H1 (cell line): ENCODE measurements around the gene SLC31A2. TPM values are rescaled to one million over a fixed set of nuclear protein-coding genes. Genes with fewer than 3 reads are reported as not detected.

ENCODE experiments used
- CTCF ChIA-PET: fragments of 300-600 bp; sonication (Branson Sonifier 250); formaldehyde crosslinking; loops from one replicate; lab custom pipeline; 2021; ENCODE audit not compliant: partially characterized antibody; lab: Charles Lee
- POLR2A ChIA-PET: fragments of 300-600 bp; sonication (Branson Sonifier 250); formaldehyde crosslinking; loops from one replicate; lab custom pipeline; 2021; ENCODE audit warnings: inconsistent platforms; ENCODE audit not compliant: partially characterized antibody; lab: Charles Lee
- DNase-seq, 2 experiments: peaks; one replicate each; pipeline versions ENCODE4 v3.0.0 to v3.0.0-alpha.2; 2010 to 2022; ENCODE audit warnings: low spot score in 2 of 2, low read depth in 1 of 2, mixed read lengths in 1 of 2
- FAIRE-seq: peaks from 2 replicates; lab custom pipeline; 2011; peaks lifted over from hg19 to GRCh38; lab: Jason Lieb, UNC
- H2AFZ ChIP-seq: 2 replicates; pipeline ENCODE4 v1.8.1; 2012; ENCODE audit warnings: low read length, inconsistent platforms
- H2AK5ac ChIP-seq: 2 replicates; pipeline ENCODE4 v1.6.1; 2013; ENCODE audit warnings: low read depth, low read length
- H2BK120ac ChIP-seq: replicated peaks from 2 replicates; pipeline ENCODE3; 2013; ENCODE audit warnings: low read depth, low read length, inconsistent platforms
- H2BK12ac ChIP-seq: 2 replicates; pipeline ENCODE4 v1.6.1; 2013; ENCODE audit warnings: low read depth, low read length
- H2BK15ac ChIP-seq: 2 replicates; pipeline ENCODE4 v1.6.1; 2013; ENCODE audit warnings: low read length
- H2BK20ac ChIP-seq: 2 replicates; pipeline ENCODE4 v1.6.1; 2013; ENCODE audit warnings: low read length
- H2BK5ac ChIP-seq: 2 replicates; pipeline ENCODE4 v1.6.1; 2013; ENCODE audit warnings: low read depth, low read length
- H3K14ac ChIP-seq: 2 replicates; pipeline ENCODE4 v1.6.1; 2013; ENCODE audit warnings: inconsistent platforms; ENCODE audit not compliant: insufficient read length
- H3K18ac ChIP-seq: 2 replicates; pipeline ENCODE4 v1.6.1; 2013; ENCODE audit warnings: low read length; ENCODE audit errors: extremely low read depth
- H3K23ac ChIP-seq: 2 replicates; pipeline ENCODE4 v1.6.1; 2013; ENCODE audit warnings: inconsistent platforms; ENCODE audit not compliant: insufficient read length
- H3K23me2 ChIP-seq: 2 replicates; pipeline ENCODE4 v1.6.1; 2013; ENCODE audit warnings: low read depth, low read length
- H3K27ac ChIP-seq: 2 replicates; pipeline ENCODE4 v1.6.1; 2011; ENCODE audit warnings: low read depth, low read length, inconsistent platforms
- H3K27me3 ChIP-seq, 4 experiments: replicated peaks in 1 of 4; 1 replicate in 1 of 4; 2 replicates in 3 of 4; pipeline versions ENCODE4 v1.6.1 to v1.8.1; 2011 to 2013; ENCODE audit warnings: low read length in 3 of 4, mild to moderate bottlenecking in 3 of 4, inconsistent platforms in 2 of 4, mixed read lengths in 2 of 4, moderate library complexity in 1 of 4; ENCODE audit not compliant: control insufficient read depth in 3 of 4, insufficient read depth in 3 of 4; ENCODE audit errors: extremely low read depth in 1 of 4
- H3K36me3 ChIP-seq, 4 experiments: 2 replicates each; pipeline versions ENCODE4 v1.6.1 to v1.8.1; 2011 to 2013; ENCODE audit warnings: mild to moderate bottlenecking in 4 of 4, low read length in 3 of 4, moderate library complexity in 2 of 4, control low read depth in 1 of 4, inconsistent platforms in 1 of 4; ENCODE audit not compliant: insufficient read depth in 4 of 4, control insufficient read depth in 2 of 4
- H3K4ac ChIP-seq: replicated peaks from 2 replicates; pipeline ENCODE3; 2013; ENCODE audit warnings: low read length, low read depth, mixed read lengths, inconsistent platforms; ENCODE audit not compliant: insufficient read length
- H3K4me1 ChIP-seq, 4 experiments: replicated peaks in 1 of 4; 1 replicate in 1 of 4; 2 replicates in 3 of 4; pipeline versions ENCODE4 v1.6.1 to v1.8.1; 2011 to 2013; ENCODE audit warnings: low read length in 3 of 4, inconsistent platforms in 2 of 4, mixed read lengths in 1 of 4; ENCODE audit not compliant: insufficient read depth in 4 of 4, control insufficient read depth in 3 of 4
- H3K4me2 ChIP-seq, 2 experiments: 2 replicates each; pipeline versions ENCODE4 v1.6.1 to v1.8.1; 2011 to 2013; ENCODE audit warnings: low read depth in 2 of 2, low read length in 2 of 2, control low read depth in 1 of 2, inconsistent platforms in 1 of 2, mild to moderate bottlenecking in 1 of 2; ENCODE audit not compliant: insufficient read depth in 1 of 2
- H3K4me3 ChIP-seq, 4 experiments: fragments of 200-600, 300-600 bp in 1 of 4; sonication (generic), shearing (Covaris generic), sonication (Bioruptor Twin) in 1 of 4; 2 replicates each; pipeline versions ENCODE4 v1.5.1 to v1.8.1; 2011 to 2016; ENCODE audit warnings: low read length in 4 of 4, low read depth in 3 of 4, control low read depth in 2 of 4, inconsistent platforms in 2 of 4, mild to moderate bottlenecking in 2 of 4, mixed read lengths in 1 of 4, moderate library complexity in 1 of 4; ENCODE audit not compliant: insufficient read depth in 2 of 4; ENCODE audit errors: extremely low read depth in 1 of 4
- H3K56ac ChIP-seq: replicated peaks from 2 replicates; pipeline ENCODE3; 2013; ENCODE audit warnings: low read depth, mild to moderate bottlenecking, mixed read lengths, low read length, inconsistent platforms; ENCODE audit not compliant: insufficient read length
- H3K79me1 ChIP-seq: 2 replicates; pipeline ENCODE4 v1.6.1; 2013; ENCODE audit warnings: low read depth, low read length, control low read depth
- H3K79me2 ChIP-seq, 2 experiments: 2 replicates each; pipeline versions ENCODE4 v1.6.1 to v1.8.1; 2012 to 2013; ENCODE audit warnings: low read length in 2 of 2, mild to moderate bottlenecking in 2 of 2, inconsistent platforms in 1 of 2; ENCODE audit not compliant: insufficient read depth in 2 of 2, control insufficient read depth in 1 of 2
- H3K9ac ChIP-seq, 4 experiments: replicated peaks in 1 of 4; 1 replicate in 1 of 4; 2 replicates in 3 of 4; pipeline versions ENCODE4 v1.6.1 to v1.8.1; 2011 to 2013; ENCODE audit warnings: low read depth in 3 of 4, low read length in 3 of 4, control low read depth in 2 of 4, mild to moderate bottlenecking in 2 of 4, moderate library complexity in 2 of 4, inconsistent platforms in 1 of 4; ENCODE audit errors: extremely low read depth in 1 of 4
- H3K9me3 ChIP-seq, 2 experiments: 2 replicates each; pipeline versions ENCODE4 v1.6.1 to v1.8.1; 2012 to 2013; ENCODE audit warnings: mild to moderate bottlenecking in 2 of 2, moderate library complexity in 2 of 2, control low read depth in 1 of 2, inconsistent platforms in 1 of 2, low read depth in 1 of 2, low read length in 1 of 2, mixed read lengths in 1 of 2; ENCODE audit not compliant: insufficient read depth in 2 of 2
- H4K20me1 ChIP-seq, 2 experiments: replicated peaks in 1 of 2; 2 replicates each; pipeline versions ENCODE3 to v1.8.1; 2011 to 2013; ENCODE audit warnings: inconsistent platforms in 2 of 2, low read length in 2 of 2, mild to moderate bottlenecking in 1 of 2; ENCODE audit not compliant: insufficient read depth in 2 of 2, control insufficient read depth in 1 of 2
- H4K5ac ChIP-seq: 2 replicates; pipeline ENCODE4 v1.6.1; 2013; ENCODE audit warnings: low read length, low read depth, mixed read lengths, inconsistent platforms; ENCODE audit not compliant: insufficient read length
- H4K8ac ChIP-seq: 2 replicates; pipeline ENCODE4 v1.8.0; 2013; ENCODE audit warnings: mild to moderate bottlenecking, moderate library complexity, low read length, inconsistent platforms; ENCODE audit not compliant: insufficient read depth; ENCODE audit errors: extremely low read depth
- H4K91ac ChIP-seq: replicated peaks from 2 replicates; pipeline ENCODE3; 2013; ENCODE audit warnings: low read length, mixed read lengths, inconsistent platforms; ENCODE audit not compliant: insufficient read length
- ASH2L ChIP-seq: fragments of 200-600, 300-600 bp; sonication (generic); IDR thresholded peaks from one replicate; pipeline ENCODE4 v1.7.1; 2017; ENCODE audit warnings: low read length
- CTCF ChIP-seq, 3 experiments: IDR thresholded peaks; 1 replicate in 2 of 3; 2 replicates in 1 of 3; pipeline versions ENCODE4 v1.5.1 to v1.6.1; 2011; ENCODE audit warnings: low read length in 3 of 3, mild to moderate bottlenecking in 3 of 3, inconsistent platforms in 2 of 3, low read depth in 1 of 3, moderate library complexity in 1 of 3; ENCODE audit not compliant: insufficient read depth in 1 of 3; ENCODE audit errors: control extremely low read depth in 1 of 3
- KDM1A ChIP-seq: fragments of 200-600, 300-600 bp; sonication (generic); IDR thresholded peaks from 2 replicates; pipeline ENCODE4 v1.7.1; 2016; ENCODE audit warnings: mild to moderate bottlenecking, low read length, borderline replicate concordance
- NANOG ChIP-seq: IDR thresholded peaks from 2 replicates; pipeline ENCODE4 v1.6.1; 2011; ENCODE audit warnings: low read length, low read depth, mild to moderate bottlenecking, inconsistent platforms; ENCODE audit not compliant: insufficient read depth, poor library complexity, severe bottlenecking
- POLR2A ChIP-seq, 2 experiments: IDR thresholded peaks; 1 replicate in 1 of 2; 2 replicates in 1 of 2; pipeline ENCODE4 v1.6.1; 2011; ENCODE audit warnings: low read depth in 2 of 2, low read length in 2 of 2, mild to moderate bottlenecking in 2 of 2; ENCODE audit errors: control extremely low read depth in 1 of 2
- RBBP5 ChIP-seq: IDR thresholded peaks from 2 replicates; pipeline ENCODE4 v1.7.1; 2012; ENCODE audit warnings: low read depth, mild to moderate bottlenecking, inconsistent platforms, low read length, moderate library complexity, borderline replicate concordance
- SAP30 ChIP-seq: fragments of 300-600 bp; sonication (generic); IDR thresholded peaks from 2 replicates; pipeline ENCODE4 v1.7.1; 2012; ENCODE audit warnings: low read length, moderate library complexity, mild to moderate bottlenecking, inconsistent platforms; ENCODE audit not compliant: insufficient read depth, insufficient replicate concordance
- SP2 ChIP-seq: IDR thresholded peaks from 2 replicates; pipeline ENCODE4 v1.6.1; 2012; ENCODE audit warnings: mild to moderate bottlenecking, low read length, inconsistent platforms
- SP4 ChIP-seq: IDR thresholded peaks from 2 replicates; pipeline ENCODE4 v1.6.1; 2012; ENCODE audit warnings: low read length, inconsistent platforms
- YY1 ChIP-seq: IDR thresholded peaks from 2 replicates; pipeline ENCODE4 v1.6.1; 2011; ENCODE audit warnings: low read depth, mild to moderate bottlenecking, low read length
- WGBS, 2 experiments: shearing (Covaris generic) in 1 of 2; methylation state at CpG; one replicate each; pipeline versions ENCODE4 v1.1.6 to v1.1.7; 2013 to 2015; ENCODE audit warnings: low lambda C conversion rate in 2 of 2, mixed read lengths in 2 of 2, inconsistent platforms in 1 of 2, low coverage in 1 of 2, missing lambda C conversion rate in 1 of 2; ENCODE audit not compliant: insufficient replicate concordance in 2 of 2, insufficient coverage in 1 of 2, insufficient read length in 1 of 2; ENCODE audit errors: extremely low coverage in 1 of 2, missing lambda C conversion rate in 1 of 2; 5-methylcytosine and 5-hydroxymethylcytosine counted together
- polyA plus RNA-seq, 7 experiments: library from polyadenylated mRNA; depleted of rRNA in 3 of 7; stranded (reverse) in 5 of 7; unstranded in 2 of 7; fragments of >200 nt in 5 of 7; fragments of 200-250 nt in 2 of 7; gene quantifications; 1 replicate in 5 of 7; 2 replicates in 1 of 7; 4 replicates in 1 of 7; pipeline versions ENCODE4 v1.2.1 to v1.2.3, GENCODE V29; 2011 to 2013; ENCODE audit warnings: missing spikeins in 2 of 7, mixed read lengths in 2 of 7
- total RNA-seq: library from RNA; stranded (reverse); fragmentation: NEBNext Ultra II Directional; extraction: Animal tissue kit (Norgen Biotek cat#: 25700); gene quantifications from 2 replicates; pipeline ENCODE4 v1.2.1, GENCODE V29; 2021
- TF ChIP-seq, protein P1 (sequence below): IDR thresholded peaks from 2 replicates; pipeline ENCODE4 v1.6.1; 2011; ENCODE audit warnings: low read depth, mild to moderate bottlenecking, low read length; ENCODE audit not compliant: insufficient read depth

SLC31A2 gene
- total and polyA plus RNA-seq, 2 of the 8 experiments (the other 6 are each of a cell fraction or from before 2014, with no cell fraction given): 2.0 to 2.9 TPM

DNA sequence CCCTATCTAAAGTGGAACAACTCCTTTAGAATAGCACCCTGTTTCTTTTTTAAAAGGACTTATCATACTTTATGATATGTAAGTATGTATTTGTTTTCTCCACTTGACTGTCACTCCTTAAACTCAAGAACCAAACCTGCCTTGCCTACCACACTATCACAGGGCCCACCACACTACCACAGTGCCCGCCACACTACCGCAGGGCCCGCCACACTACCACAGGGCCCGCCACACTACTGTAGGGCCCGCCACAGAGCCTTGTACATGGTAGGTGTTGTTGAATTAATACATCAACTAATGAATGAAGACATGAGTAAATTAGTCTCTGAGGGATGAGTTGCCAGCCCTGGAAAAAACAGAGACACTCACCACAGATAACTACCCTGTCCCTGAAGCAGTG is 18.0 kb downstream of the SLC31A2 start:
- no peaks in the 10 kb centered on the region for H3K9me3 ChIP-seq
- 97% methylated on average over 5 of the region's 5 CpGs; no CpG with 5 or more reads in 1 of the 2 experiments for WGBS, 2 experiments
- CTCF ChIA-PET: no interaction called here

More for the DNA sequence above, 18.0 kb downstream of the SLC31A2 start:
- Histone ChIP-seq H2BK12ac (no peak overlapping the region), H2BK5ac (no peak overlapping the region), H3K56ac (no peak overlapping the region), H3K4ac (no peak overlapping the region), H3K36me3 (peaks cover 16 to 52% (median 42%) of the 10 kb centered on the region in 4 experiments; a peak in 7 of 8 replicates), H3K79me2 (no peaks in the 10 kb centered on the region), H4K20me1 (no peaks in the 10 kb centered on the region), H2AK5ac (no peak overlapping the region), H4K5ac (no peak overlapping the region), H3K23me2 (no peaks in the 10 kb centered on the region), H3K23ac (no peak overlapping the region), H3K27me3 (no peaks in the 10 kb centered on the region), H3K4me1 (no peaks in the 10 kb centered on the region), H3K4me2 (no peak overlapping the region), H3K79me1 (no peaks in the 10 kb centered on the region), H2BK120ac (no peak overlapping the region), H3K9ac (no peak overlapping the region), H4K91ac (no peak overlapping the region), H3K14ac (no peak overlapping the region), H4K8ac (no peak overlapping the region), H3K18ac (no peak overlapping the region), H2BK20ac (no peak overlapping the region), H3K27ac (no peak overlapping the region), H2BK15ac (no peak overlapping the region), H2AFZ (no peak overlapping the region), H3K4me3 (no peak overlapping the region)
- POLR2A ChIA-PET: no interaction called here
- DNase-seq (no peak), FAIRE-seq (no peak)
- TF ChIP-seq YY1: no peak
- TF ChIP-seq SAP30: no peak
- no peak for TF ChIP-seq RBBP5
- TF ChIP-seq NANOG: no peak
- TF ChIP-seq KDM1A: no peak
- no peak for TF ChIP-seq SP2
- TF ChIP-seq CTCF (IDR thresholded peaks at IDR 0.05; ENCODE audit: control extremely low read depth in 1 of 3, insufficient read depth in 1 of 3, low read depth in 1 of 3, low read length in 3 of 3): no peak
- TF ChIP-seq POLR2A (IDR thresholded peaks at IDR 0.05; ENCODE audit: control extremely low read depth in 1 of 2, low read depth in 2 of 2, low read length in 2 of 2): no peak
- TF ChIP-seq SP4: no peak
- TF ChIP-seq ASH2L: no peak
- TF ChIP-seq, protein P1, sequence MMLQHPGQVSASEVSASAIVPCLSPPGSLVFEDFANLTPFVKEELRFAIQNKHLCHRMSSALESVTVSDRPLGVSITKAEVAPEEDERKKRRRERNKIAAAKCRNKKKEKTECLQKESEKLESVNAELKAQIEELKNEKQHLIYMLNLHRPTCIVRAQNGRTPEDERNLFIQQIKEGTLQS: no peak
